Endothelial cell of umbilical vein (primary cell): ENCODE measurements around the gene WDTC1. TPM values are rescaled to one million over a fixed set of nuclear protein-coding genes. Genes with fewer than 3 reads are reported as not detected.

Experiments
- BruUV-seq: library from RNA; stranded (reverse); fragments of 400-500 nt; replicated peaks from 2 replicates; lab custom pipeline; 2021; lab: Mats Ljungman, UMichigan
- CTCF ChIA-PET: fragments of 300-600, 350-600 bp; sonication (Branson Sonifier 250); formaldehyde crosslinking; loops from one replicate; lab custom pipeline; 2021; ENCODE audit warnings: antibody characterized with exemption, inconsistent platforms; lab: Charles Lee
- POLR2A ChIA-PET: fragments of 300-600, 350-600 bp; sonication (Branson Sonifier 250); formaldehyde crosslinking; loops from one replicate; lab custom pipeline; 2021; ENCODE audit warnings: antibody characterized with exemption, inconsistent platforms; lab: Charles Lee
- DNase-seq: peaks from one replicate; pipeline ENCODE4 v3.0.0-alpha.2; 2011; ENCODE audit warnings: low read depth, low spot score
- FAIRE-seq: peaks from 2 replicates; lab custom pipeline; 2011; peaks lifted over from hg19 to GRCh38; lab: Jason Lieb, UNC
- H2AFZ ChIP-seq: 2 replicates; pipeline ENCODE4 v1.6.0; 2012; ENCODE audit warnings: low read depth, low read length, control low read depth, inconsistent platforms
- H3K27ac ChIP-seq: 2 replicates; pipeline ENCODE4 v1.5.1; 2011; ENCODE audit warnings: low read depth, mild to moderate bottlenecking, control low read depth, low read length, moderate library complexity; ENCODE audit not compliant: insufficient read depth
- H3K27me3 ChIP-seq, 2 experiments: 2 replicates each; pipeline versions ENCODE4 v1.6.0 to v1.6.1; 2011; ENCODE audit warnings: low read length in 2 of 2, mixed read lengths in 1 of 2; ENCODE audit not compliant: control insufficient read depth in 2 of 2, insufficient read depth in 2 of 2
- H3K36me3 ChIP-seq, 2 experiments: 2 replicates in 1 of 2; 3 replicates in 1 of 2; pipeline ENCODE4 v1.5.1; 2011; ENCODE audit warnings: low read length in 2 of 2, mild to moderate bottlenecking in 1 of 2, moderate library complexity in 1 of 2; ENCODE audit not compliant: control insufficient read depth in 2 of 2, insufficient read depth in 2 of 2; ENCODE audit errors: extremely low read depth in 1 of 2
- H3K4me1 ChIP-seq: 3 replicates; pipeline ENCODE4 v1.5.1; 2011; ENCODE audit warnings: mild to moderate bottlenecking, low read length; ENCODE audit not compliant: control insufficient read depth, insufficient read depth; ENCODE audit errors: extremely low read depth
- H3K4me2 ChIP-seq: 2 replicates; pipeline ENCODE4 v1.6.1; 2011; ENCODE audit warnings: low read length, control low read depth, mixed read lengths; ENCODE audit not compliant: insufficient read depth
- H3K4me3 ChIP-seq, 3 experiments: fragments of 200-600 bp in 1 of 3; sonication (generic), shearing (Covaris generic) in 1 of 3; replicated peaks in 1 of 3; 2 replicates each; pipeline ENCODE4 v1.5.1; 2011 to 2016; ENCODE audit warnings: control low read depth in 3 of 3, low read length in 3 of 3, mild to moderate bottlenecking in 2 of 3, inconsistent platforms in 1 of 3, low read depth in 1 of 3, moderate library complexity in 1 of 3; ENCODE audit not compliant: insufficient read depth in 1 of 3
- H3K79me2 ChIP-seq: 2 replicates; pipeline ENCODE4 v1.6.0; 2012; ENCODE audit warnings: low read length, inconsistent platforms; ENCODE audit not compliant: control insufficient read depth, insufficient read depth
- H3K9ac ChIP-seq: replicated peaks from 2 replicates; pipeline ENCODE3; 2011; ENCODE audit warnings: low read length, control low read depth; ENCODE audit not compliant: insufficient read depth; ENCODE audit errors: extremely low read depth
- H3K9me1 ChIP-seq: replicated peaks from 3 replicates; pipeline ENCODE4 v1.6.0; 2011; ENCODE audit warnings: mild to moderate bottlenecking, low read length; ENCODE audit not compliant: control insufficient read depth, insufficient read depth; ENCODE audit errors: extremely low read depth
- H3K9me3 ChIP-seq: replicated peaks from 2 replicates; pipeline ENCODE4 v1.5.1; 2012; ENCODE audit warnings: low read length, inconsistent platforms; ENCODE audit not compliant: control insufficient read depth, insufficient read depth
- H4K20me1 ChIP-seq: replicated peaks from 2 replicates; pipeline ENCODE3; 2011; ENCODE audit warnings: mild to moderate bottlenecking, low read length; ENCODE audit not compliant: control insufficient read depth, insufficient read depth; ENCODE audit errors: extremely low read depth
- CTCF ChIP-seq, 2 donors: IDR thresholded peaks; 1 replicate in 1 of 2; 2 replicates in 1 of 2; pipeline ENCODE4 v1.5.1; 2011; ENCODE audit warnings: low read length in 2 of 2, mild to moderate bottlenecking in 2 of 2, moderate library complexity in 2 of 2, control low read depth in 1 of 2, inconsistent platforms in 1 of 2, low read depth in 1 of 2; ENCODE audit not compliant: insufficient read depth in 1 of 2; ENCODE audit errors: extremely low read depth in 1 of 2
- EZH2 ChIP-seq: IDR thresholded peaks from 2 replicates; pipeline ENCODE4 v1.6.1; 2012; ENCODE audit warnings: borderline replicate concordance, low read depth, mild to moderate bottlenecking, moderate library complexity, low read length, inconsistent platforms; ENCODE audit not compliant: severe bottlenecking
- FOS ChIP-seq: IDR thresholded peaks from 2 replicates; pipeline ENCODE4 v1.6.1; 2011; ENCODE audit warnings: mild to moderate bottlenecking, low read length, moderate library complexity, borderline replicate concordance; ENCODE audit not compliant: insufficient read depth
- GATA2 ChIP-seq: IDR thresholded peaks from 2 replicates; pipeline ENCODE4 v1.7.0; 2011; ENCODE audit warnings: low read depth, mild to moderate bottlenecking, moderate library complexity, mixed read lengths, low read length; ENCODE audit not compliant: insufficient read length, insufficient read depth
- JUN ChIP-seq: IDR thresholded peaks from 2 replicates; pipeline ENCODE4 v1.6.1; 2011; ENCODE audit warnings: borderline replicate concordance, low read depth; ENCODE audit not compliant: insufficient read length, insufficient read depth
- MAX ChIP-seq: IDR thresholded peaks from 2 replicates; pipeline ENCODE4 v1.6.1; 2011; ENCODE audit not compliant: insufficient read depth, insufficient read length
- MYC ChIP-seq: IDR thresholded peaks from one replicate; pipeline ENCODE4 v1.6.1; 2011; ENCODE audit warnings: mild to moderate bottlenecking, low read depth, low read length
- POLR2A ChIP-seq: IDR thresholded peaks from 2 replicates; pipeline ENCODE4 v1.6.1; 2012; ENCODE audit warnings: low read depth, mild to moderate bottlenecking, control low read depth, low read length
- POLR2AphosphoS5 ChIP-seq: IDR thresholded peaks from 2 replicates; pipeline ENCODE4 v1.6.1; 2012; ENCODE audit warnings: low read depth, mild to moderate bottlenecking, control low read depth, low read length, moderate library complexity; ENCODE audit not compliant: insufficient read depth
- dilution Hi-C: fragments of 300-500 bp; cut with MboI; formaldehyde crosslinking; loops from one replicate; pipeline ENCODE4 v1.15.0; 2019; ENCODE audit warnings: low sequenced_read_pairs; ENCODE audit not compliant: extremely low pct_ligation_motif_present
- intact Hi-C: fragments of 100-400 bp; cut with micrococcal nuclease; formaldehyde crosslinking; loops from one replicate; pipeline ENCODE4 v1.10.0; 2022
- polyA plus RNA-seq, 4 experiments: library from polyadenylated mRNA; depleted of rRNA in 3 of 4; stranded (reverse) in 3 of 4; unstranded in 1 of 4; fragments of >200 nt; gene quantifications; 2 replicates each; pipeline versions ENCODE4 v1.2.1 to v1.2.3, GENCODE V29; 2011 to 2012; ENCODE audit warnings: missing spikeins in 1 of 4
- total RNA-seq: library from RNA; stranded (reverse); gene quantifications from 2 replicates; pipeline ENCODE4 v1.2.3, GENCODE V29; 2021

The WDTC1 gene
- total and polyA plus RNA-seq, 2 donors (not counting 3 experiments of a cell fraction or from before 2014, with no cell fraction given), result 15.4 to 27.6 TPM

- Histone ChIP-seq H3K4me3 (no peak overlapping the region), H3K4me1 (no peaks in the 10 kb centered on the region), H2AFZ (no peak overlapping the region), H3K4me2 (no peak overlapping the region), H3K27ac (no peak overlapping the region), H3K9me1 (no peaks in the 10 kb centered on the region), H3K9me3 (no peaks in the 10 kb centered on the region), H4K20me1 (no peaks in the 10 kb centered on the region), H3K9ac (no peak overlapping the region), H3K27me3 (no peaks in the 10 kb centered on the region), H3K36me3 (peaks cover 0 to 2% of the 10 kb centered on the region in 2 experiments), H3K79me2 (no peaks in the 10 kb centered on the region)
- DNase-seq, result no peak
- dilution Hi-C loops (no loop called here), intact Hi-C loops (loop anchor here (1.0 kb wide), 4 partner anchors 9 to 250 kb away; no protein-coding TSS in a partner anchor)
- ChIA-PET POLR2A (no interaction called here), CTCF (interaction anchor here (0.8 to 5.5 kb wide), 19 partner anchors 7 to 306 kb away, joined by 3 to 54 read pairs (median 8); partner anchors contain the start of genes CD164L2, GPR3, MAP3K6 and SYTL1)
- no TSS peak for BruUV-seq
- no peak for FAIRE-seq
- no peak for TF ChIP-seq EZH2
- TF ChIP-seq MAX, result no peak
- no peak for TF ChIP-seq CTCF (IDR thresholded peaks at IDR 0.05; ENCODE audit: extremely low read depth in 1 of 2, insufficient read depth in 1 of 2, low read depth in 1 of 2, low read length in 2 of 2)
- TF ChIP-seq POLR2AphosphoS5, result no peak
- TF ChIP-seq POLR2A, result no peak
- TF ChIP-seq GATA2, result no peak
- no peak for TF ChIP-seq FOS
- TF ChIP-seq MYC, result no peak
- no peak for TF ChIP-seq JUN
Measured at GRCh38 chr1:27356619-27357280, 122.3 kb downstream of the WDTC1 start.
